ENCODE measurements around the gene UHRF2.
"Not testable (repeated sequence)": the region's sequence is repeated elsewhere in the genome, so short reads cannot be mapped to it uniquely, and the experiment has no call there.

The UHRF2 gene

GRCh38 chr9:6412487-6413364 lies at the start of gene UHRF2:
Gene UHRF2 (plus strand): TSS chr9:6413199. CDS start chr9:6413491, 292 bp downstream.
- peak; percentile 97 for DNase-seq (ENCODE audit: low spot score)

GRCh38 chr9:6367128-6367890 lies 45.7 kb upstream of the UHRF2 start:
- DNase-seq (ENCODE audit: low spot score), result no peak

GRCh38 chr9:6368831-6369230 lies 44.2 kb upstream of the UHRF2 start:
- DNase-seq (ENCODE audit: low spot score), result no peak

- DNase-seq (ENCODE audit: low spot score), result not testable (repeated sequence)
These were observed 31.5 kb upstream of the UHRF2 start for GRCh38 chr9:6381477-6382012.

- DNase-seq (ENCODE audit: low spot score), result no peak
These were observed 30.3 kb upstream of the UHRF2 start for GRCh38 chr9:6382681-6383080.

GRCh38 chr9:6383551-6384225 lies 29.3 kb upstream of the UHRF2 start:
- DNase-seq (ENCODE audit: low spot score), result no peak

GRCh38 chr9:6384732-6385131 lies 28.3 kb upstream of the UHRF2 start:
- DNase-seq (ENCODE audit: low spot score), result no peak

GRCh38 chr9:6399071-6399470 lies 13.9 kb upstream of the UHRF2 start:
- DNase-seq (ENCODE audit: low spot score), result no peak

- DNase-seq (ENCODE audit: low spot score), result no peak
These were observed 7.6 kb upstream of the UHRF2 start for GRCh38 chr9:6405371-6405770.

GRCh38 chr9:6407778-6408177 lies 5.2 kb upstream of the UHRF2 start:
- no peak for DNase-seq (ENCODE audit: low spot score)

GRCh38 chr9:6408320-6408719 lies 4.7 kb upstream of the UHRF2 start:
- no peak for DNase-seq (ENCODE audit: low spot score)

GRCh38 chr9:6409811-6410210 lies 3.2 kb upstream of the UHRF2 start:
- no peak for DNase-seq (ENCODE audit: low spot score)

GRCh38 chr9:6410633-6411032 lies 2.4 kb upstream of the UHRF2 start:
- DNase-seq (ENCODE audit: low spot score), result no peak

- peak; percentile 22 for DNase-seq (ENCODE audit: low spot score)
These were observed 607 bp downstream of the UHRF2 start for GRCh38 chr9:6413365-6414246.

- peak; percentile 38 for DNase-seq (ENCODE audit: low spot score)
These were observed 1.2 kb downstream of the UHRF2 start for GRCh38 chr9:6414247-6414641.

- peak; percentile 25 for DNase-seq (ENCODE audit: low spot score)
These were observed 2.3 kb downstream of the UHRF2 start for GRCh38 chr9:6415266-6415665.

- no peak for DNase-seq (ENCODE audit: low spot score)
These were observed 4.2 kb downstream of the UHRF2 start for GRCh38 chr9:6417186-6417585.

- DNase-seq (ENCODE audit: low spot score), result no peak
These were observed 5.8 kb downstream of the UHRF2 start for GRCh38 chr9:6418764-6419163.

- DNase-seq (ENCODE audit: low spot score), result no peak
These were observed 11.9 kb downstream of the UHRF2 start for GRCh38 chr9:6424940-6425339.

- DNase-seq (ENCODE audit: low spot score), result no peak
These were observed 13.1 kb downstream of the UHRF2 start for GRCh38 chr9:6426117-6426516.

Measured in hematopoietic multipotent progenitor cell treated with erythropoietin and hydrocortisone succinate and interleukin-3 and kit ligand, for 17 days (in vitro differentiated cells).